ENCODE results near the gene MAG. TPM values are rescaled to one million over a fixed set of nuclear protein-coding genes. Genes with fewer than 3 reads are reported as not detected.
A peak's percentile ranks its signal among the peaks of the same experiment; 100 is the strongest.

The MAG gene
- total RNA-seq, 1 experiment from 2014 or later, result not detected

- no peak overlapping the region for H3K4ac ChIP-seq (ENCODE audit: low read depth, low read length)
- no peak overlapping the region for H4K8ac ChIP-seq (replicated peaks; ENCODE audit: insufficient read length, low read depth, low read length)
- H3K79me1 ChIP-seq (ENCODE audit: insufficient read depth, low read depth, low read length, poor library complexity, severe bottlenecking), result no peaks in the 10 kb centered on the region
- no peak overlapping the region for H2BK15ac ChIP-seq (ENCODE audit: low read depth, low read length)
- no peak overlapping the region for H2BK5ac ChIP-seq (ENCODE audit: insufficient read length, low read length)
- H3K23ac ChIP-seq (ENCODE audit: insufficient read length, low read depth, low read length), result no peak overlapping the region
- H3K4me2 ChIP-seq (ENCODE audit: insufficient read depth, insufficient read length, low read length), result no peak overlapping the region
- H3K4me1 ChIP-seq (ENCODE audit: insufficient read depth, low read length), result no peaks in the 10 kb centered on the region
- no peaks in the 10 kb centered on the region for H4K20me1 ChIP-seq (ENCODE audit: control insufficient read depth, insufficient read depth, insufficient read length)
- no peak overlapping the region for H2BK20ac ChIP-seq (ENCODE audit: low read depth, low read length, poor library complexity, severe bottlenecking)
- TF ChIP-seq, protein P1, sequence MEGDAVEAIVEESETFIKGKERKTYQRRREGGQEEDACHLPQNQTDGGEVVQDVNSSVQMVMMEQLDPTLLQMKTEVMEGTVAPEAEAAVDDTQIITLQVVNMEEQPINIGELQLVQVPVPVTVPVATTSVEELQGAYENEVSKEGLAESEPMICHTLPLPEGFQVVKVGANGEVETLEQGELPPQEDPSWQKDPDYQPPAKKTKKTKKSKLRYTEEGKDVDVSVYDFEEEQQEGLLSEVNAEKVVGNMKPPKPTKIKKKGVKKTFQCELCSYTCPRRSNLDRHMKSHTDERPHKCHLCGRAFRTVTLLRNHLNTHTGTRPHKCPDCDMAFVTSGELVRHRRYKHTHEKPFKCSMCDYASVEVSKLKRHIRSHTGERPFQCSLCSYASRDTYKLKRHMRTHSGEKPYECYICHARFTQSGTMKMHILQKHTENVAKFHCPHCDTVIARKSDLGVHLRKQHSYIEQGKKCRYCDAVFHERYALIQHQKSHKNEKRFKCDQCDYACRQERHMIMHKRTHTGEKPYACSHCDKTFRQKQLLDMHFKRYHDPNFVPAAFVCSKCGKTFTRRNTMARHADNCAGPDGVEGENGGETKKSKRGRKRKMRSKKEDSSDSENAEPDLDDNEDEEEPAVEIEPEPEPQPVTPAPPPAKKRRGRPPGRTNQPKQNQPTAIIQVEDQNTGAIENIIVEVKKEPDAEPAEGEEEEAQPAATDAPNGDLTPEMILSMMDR (conservative IDR thresholded peaks at IDR 0.05), result no peak
- Mint-ChIP-seq H3K27me3 (ENCODE audit: low read depth) (no peaks in the 10 kb centered on the region), H3K36me3 (ENCODE audit: insufficient read depth in 1 of 3, low read depth in 3 of 3) (peaks cover 35 to 77% (median 74%) of the 10 kb centered on the region in 3 experiments), H3K9me3 (no peaks in the 10 kb centered on the region), H3K4me1 (peaks cover 0 to 2% of the 10 kb centered on the region in 2 experiments; a peak in 1 of 4 replicates), H3K27ac (peak overlapping the region in 1 of 3 experiments; percentile 5; a peak in 1 of 7 replicates), H3K4me3 (no peak overlapping the region)
- no CpG with 5 or more reads among the region's 14 CpGs for WGBS (ENCODE audit: extremely low coverage, insufficient read length, low lambda C conversion rate)
- no peak overlapping the region for H2AFZ ChIP-seq (ENCODE audit: low read length)
- no peak overlapping the region for H3K18ac ChIP-seq (ENCODE audit: insufficient read length, low read depth, low read length)
- DNase-seq, result no peak
- no peak overlapping the region for H2BK120ac ChIP-seq (ENCODE audit: low read depth, low read length, poor library complexity, severe bottlenecking)
- H4K91ac ChIP-seq (ENCODE audit: insufficient read length, low read depth, low read length), result no peak overlapping the region
- H2AK5ac ChIP-seq (ENCODE audit: insufficient read length, low read length), result no peak overlapping the region
- H3K23me2 ChIP-seq (ENCODE audit: insufficient read length, low read depth, low read length, poor library complexity, severe bottlenecking), result no peaks in the 10 kb centered on the region
- no peak overlapping the region for H3K56ac ChIP-seq (ENCODE audit: insufficient read length, low read depth, low read length)
- no peak overlapping the region for H3K14ac ChIP-seq (ENCODE audit: insufficient read depth, low read length)
- no peak overlapping the region for H3K27ac ChIP-seq (ENCODE audit: insufficient read length, low read depth, low read length)
- no peaks in the 10 kb centered on the region for H3K79me2 ChIP-seq (ENCODE audit: insufficient read depth, low read length)
- H3T11ph ChIP-seq (ENCODE audit: low read length), result no peak overlapping the region
- no peaks in the 10 kb centered on the region for H3K9me3 ChIP-seq (ENCODE audit: control insufficient read depth, low read depth, low read length)
- H3K27me3 ChIP-seq (ENCODE audit: insufficient read depth, low read length), result no peaks in the 10 kb centered on the region
- H2BK12ac ChIP-seq (ENCODE audit: insufficient read length, low read depth, low read length), result no peak overlapping the region
- no peak overlapping the region for H3K9ac ChIP-seq (ENCODE audit: extremely low read depth, insufficient read length, low read length)
- H4K5ac ChIP-seq (ENCODE audit: insufficient read length, low read depth, low read length), result no peak overlapping the region
These were observed 18.2 kb upstream of the MAG start for GRCh38 chr19:35273686-35274259.

All from H9 (cell line).